IMR-90 (cell line): ENCODE measurements around the gene NXF1.

Experiments
- POLR2A ChIP-seq: IDR thresholded peaks from 2 replicates; pipeline ENCODE4 v1.6.1; 2012; ENCODE audit warnings: mild to moderate bottlenecking, low read depth, low read length
- RAD21 ChIP-seq: IDR thresholded peaks from 2 replicates; pipeline ENCODE4 v1.6.1; 2012; ENCODE audit warnings: low read length, improper control_type of control experiment

DNA sequence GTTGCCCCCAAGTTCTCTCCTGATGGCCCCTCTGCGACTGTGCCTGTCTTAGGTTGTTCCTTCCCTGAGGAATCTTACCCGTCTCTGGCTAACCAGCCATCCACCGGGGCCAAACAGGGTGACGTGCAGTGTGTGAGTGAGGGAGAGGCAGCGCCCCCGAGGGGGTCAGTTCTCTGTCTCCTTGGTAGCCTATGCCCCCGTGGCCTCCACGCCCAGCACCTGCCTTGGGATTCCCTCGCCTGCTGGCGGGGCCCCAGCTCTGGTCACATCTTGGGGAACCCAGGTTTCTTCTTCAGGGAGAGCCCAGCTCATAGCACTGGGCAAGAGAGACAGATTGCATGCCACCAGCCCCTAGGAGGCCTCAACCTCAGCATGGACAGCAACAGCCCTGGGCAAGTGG, 5.8 kb downstream of the NXF1 start:
- TF ChIP-seq POLR2A (no peak), RAD21 (no peak)
